PC-9 (cell line): ENCODE results near the gene TCP11. TPM values are rescaled to one million over a fixed set of nuclear protein-coding genes. Genes with fewer than 3 reads are reported as not detected.

Experiments used
- BruUV-seq: library from RNA; stranded (reverse); fragments of 400-500 nt; replicated peaks from 2 replicates; lab custom pipeline; 2021; lab: Mats Ljungman, UMichigan
- CTCF ChIA-PET: fragments of 300-600 bp; sonication (Branson Sonifier 250); formaldehyde crosslinking; loops from one replicate; lab custom pipeline; 2022; ENCODE audit warnings: antibody characterized with exemption; lab: Charles Lee
- POLR2A ChIA-PET: fragments of 300-600 bp; sonication (Branson Sonifier 250); formaldehyde crosslinking; loops from one replicate; lab custom pipeline; 2022; ENCODE audit warnings: antibody characterized with exemption; ENCODE audit not compliant: unreplicated experiment; lab: Charles Lee
- DNase-seq, 2 experiments: peaks; one replicate each; pipeline versions ENCODE4 v3.0.0 to v3.0.0-alpha.2; 2015 to 2022; ENCODE audit warnings: mixed read lengths in 1 of 2
- H2AFZ ChIP-seq: fragments of 200-600 bp; sonication (generic); 2 replicates; pipeline ENCODE4 v1.8.1; 2017; ENCODE audit warnings: antibody characterized with exemption
- H3F3A ChIP-seq: fragments of 200-600 bp; sonication (generic); 2 replicates; pipeline ENCODE4 v1.8.1; 2017; ENCODE audit warnings: antibody characterized with exemption, mild to moderate bottlenecking, low read depth; ENCODE audit not compliant: insufficient read depth
- H3K27ac ChIP-seq: fragments of 200-600 bp; sonication (generic); 2 replicates; pipeline ENCODE4 v1.6.1; 2016; ENCODE audit warnings: mixed run types
- H3K27me3 ChIP-seq: fragments of 200-600 bp; sonication (generic); 2 replicates; pipeline ENCODE4 v1.6.1; 2016; ENCODE audit warnings: low read depth, mixed run types; ENCODE audit not compliant: insufficient read depth
- H3K36me3 ChIP-seq: fragments of 200-600 bp; sonication (generic); 2 replicates; pipeline ENCODE4 v1.6.1; 2016; ENCODE audit warnings: low read depth, mixed run types
- H3K4me1 ChIP-seq: fragments of 200-600 bp; sonication (generic); replicated peaks from 2 replicates; pipeline ENCODE4 v1.6.1; 2016; ENCODE audit warnings: mixed run types; ENCODE audit not compliant: insufficient read depth
- H3K4me2 ChIP-seq: fragments of 200-600 bp; sonication (generic); 2 replicates; pipeline ENCODE4 v1.6.1; 2017; ENCODE audit warnings: mixed run types
- H3K4me3 ChIP-seq: fragments of 200-600 bp; sonication (generic); 2 replicates; pipeline ENCODE4 v1.6.1; 2016; ENCODE audit warnings: mixed run types
- H3K79me2 ChIP-seq: fragments of 200-600 bp; sonication (generic); 2 replicates; pipeline ENCODE4 v1.6.1; 2017; ENCODE audit warnings: low read depth, mixed run types
- H3K9me2 ChIP-seq: fragments of 200-600 bp; sonication (generic); 2 replicates; pipeline ENCODE4 v1.8.1; 2017; ENCODE audit warnings: mild to moderate bottlenecking; ENCODE audit not compliant: insufficient read depth
- H3K9me3 ChIP-seq: fragments of 200-600 bp; sonication (generic); 2 replicates; pipeline ENCODE4 v1.8.1; 2016; ENCODE audit warnings: low read depth; ENCODE audit not compliant: insufficient read depth
- H4K20me1 ChIP-seq: fragments of 200-600 bp; sonication (generic); 2 replicates; pipeline ENCODE4 v1.8.1; 2017; ENCODE audit not compliant: insufficient read depth
- EZH2 ChIP-seq: fragments of 200-600 bp; sonication (generic); IDR thresholded peaks from 2 replicates; pipeline ENCODE4 v1.8.0; 2017; ENCODE audit warnings: antibody characterized with exemption, low read depth
- intact Hi-C: fragments of 100-400 bp; cut with micrococcal nuclease; formaldehyde crosslinking; loops from one replicate; pipeline ENCODE4 v1.10.0; 2022; ENCODE audit not compliant: unreplicated experiment
- total RNA-seq: library from RNA; stranded (reverse); gene quantifications from 2 replicates; pipeline ENCODE4 v1.2.3, GENCODE V29; 2021
- TF ChIP-seq, protein P1 (sequence below): fragments of 200-600 bp; sonication (generic); conservative IDR thresholded peaks from 2 replicates; pipeline ENCODE4 v1.6.1; 2017; ENCODE audit warnings: mixed run types, antibody characterized with exemption, mild to moderate bottlenecking, moderate library complexity

Gene TCP11
- total RNA-seq, 1 experiment from 2014 or later: not detected

DNA sequence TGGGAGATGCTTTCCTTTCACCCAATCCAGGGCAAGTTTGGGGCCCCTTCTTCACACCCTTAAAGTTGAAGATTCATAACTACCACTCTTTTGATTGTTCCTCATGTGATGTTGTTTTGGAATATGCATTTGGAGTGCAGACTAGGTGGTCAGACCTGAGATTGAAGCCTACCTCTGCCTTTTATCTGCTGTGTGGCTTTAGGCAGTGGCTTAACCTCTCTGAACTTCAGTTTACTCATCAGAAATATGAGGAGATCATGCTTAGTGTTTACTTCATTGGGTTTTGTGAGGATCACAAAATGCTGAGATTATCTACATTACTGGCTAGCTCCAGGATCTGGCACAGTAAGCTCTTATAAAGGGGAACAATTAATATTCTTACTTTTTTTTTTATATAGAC is 26.4 kb upstream of the TCP11 start:
- Histone ChIP-seq H3K27me3 (no peaks in the 10 kb centered on the region), H4K20me1 (no peaks in the 10 kb centered on the region), H3K4me1 (peaks cover 35% of the 10 kb centered on the region), H3K4me3 (no peak overlapping the region), H2AFZ (no peak overlapping the region), H3K9me3 (no peaks in the 10 kb centered on the region), H3K9me2 (no peaks in the 10 kb centered on the region), H3K79me2 (no peaks in the 10 kb centered on the region), H3K36me3 (no peaks in the 10 kb centered on the region), H3K27ac (no peak overlapping the region), H3K4me2 (no peak overlapping the region), H3F3A (peaks cover 19% of the 10 kb centered on the region)
- no TSS peak for BruUV-seq
- ChIA-PET POLR2A (no interaction called here), CTCF (no interaction called here)
- no peak for DNase-seq
- TF ChIP-seq, protein P1, sequence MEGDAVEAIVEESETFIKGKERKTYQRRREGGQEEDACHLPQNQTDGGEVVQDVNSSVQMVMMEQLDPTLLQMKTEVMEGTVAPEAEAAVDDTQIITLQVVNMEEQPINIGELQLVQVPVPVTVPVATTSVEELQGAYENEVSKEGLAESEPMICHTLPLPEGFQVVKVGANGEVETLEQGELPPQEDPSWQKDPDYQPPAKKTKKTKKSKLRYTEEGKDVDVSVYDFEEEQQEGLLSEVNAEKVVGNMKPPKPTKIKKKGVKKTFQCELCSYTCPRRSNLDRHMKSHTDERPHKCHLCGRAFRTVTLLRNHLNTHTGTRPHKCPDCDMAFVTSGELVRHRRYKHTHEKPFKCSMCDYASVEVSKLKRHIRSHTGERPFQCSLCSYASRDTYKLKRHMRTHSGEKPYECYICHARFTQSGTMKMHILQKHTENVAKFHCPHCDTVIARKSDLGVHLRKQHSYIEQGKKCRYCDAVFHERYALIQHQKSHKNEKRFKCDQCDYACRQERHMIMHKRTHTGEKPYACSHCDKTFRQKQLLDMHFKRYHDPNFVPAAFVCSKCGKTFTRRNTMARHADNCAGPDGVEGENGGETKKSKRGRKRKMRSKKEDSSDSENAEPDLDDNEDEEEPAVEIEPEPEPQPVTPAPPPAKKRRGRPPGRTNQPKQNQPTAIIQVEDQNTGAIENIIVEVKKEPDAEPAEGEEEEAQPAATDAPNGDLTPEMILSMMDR: no peak
- TF ChIP-seq EZH2: no peak
- intact Hi-C loops: no loop called here

DNA sequence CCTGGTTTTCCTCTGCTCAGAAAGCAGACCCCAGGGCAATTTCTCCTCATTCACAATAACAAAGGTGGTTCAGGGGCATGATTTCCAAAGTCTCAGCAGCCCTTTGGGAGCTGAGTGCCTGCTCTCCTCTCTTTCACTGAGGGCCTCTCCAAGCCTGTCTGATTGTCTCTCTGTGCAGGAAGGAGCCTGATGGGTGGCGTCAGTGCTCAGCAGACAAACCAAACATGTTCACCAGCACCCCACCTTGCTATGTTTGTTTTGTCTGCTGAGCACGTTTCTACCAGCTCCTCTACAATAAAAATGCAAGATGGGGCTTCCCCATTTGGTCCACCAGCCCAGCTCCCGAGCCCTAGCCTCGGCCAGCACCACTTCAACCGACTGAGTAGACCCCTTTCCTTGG is 25.4 kb upstream of the TCP11 start:
- Histone ChIP-seq H3K4me3 (no peak overlapping the region), H3F3A (peaks cover 18% of the 10 kb centered on the region), H3K27me3 (no peaks in the 10 kb centered on the region), H3K4me2 (peak overlapping the region; percentile 66), H3K27ac (peak overlapping the region; percentile 84), H3K9me3 (no peaks in the 10 kb centered on the region), H4K20me1 (no peaks in the 10 kb centered on the region), H3K79me2 (no peaks in the 10 kb centered on the region), H3K4me1 (peaks cover 28% of the 10 kb centered on the region), H3K36me3 (no peaks in the 10 kb centered on the region), H3K9me2 (no peaks in the 10 kb centered on the region), H2AFZ (no peak overlapping the region)
- no TSS peak for BruUV-seq
- intact Hi-C loops: no loop called here
- TF ChIP-seq, protein P1: no peak
- TF ChIP-seq EZH2: no peak
- ChIA-PET POLR2A (interaction anchor here (0.5 kb wide), 1 partner anchor 113 kb away, joined by 28 read pairs; no protein-coding TSS in a partner anchor), CTCF (no interaction called here)
- no peak for DNase-seq

DNA sequence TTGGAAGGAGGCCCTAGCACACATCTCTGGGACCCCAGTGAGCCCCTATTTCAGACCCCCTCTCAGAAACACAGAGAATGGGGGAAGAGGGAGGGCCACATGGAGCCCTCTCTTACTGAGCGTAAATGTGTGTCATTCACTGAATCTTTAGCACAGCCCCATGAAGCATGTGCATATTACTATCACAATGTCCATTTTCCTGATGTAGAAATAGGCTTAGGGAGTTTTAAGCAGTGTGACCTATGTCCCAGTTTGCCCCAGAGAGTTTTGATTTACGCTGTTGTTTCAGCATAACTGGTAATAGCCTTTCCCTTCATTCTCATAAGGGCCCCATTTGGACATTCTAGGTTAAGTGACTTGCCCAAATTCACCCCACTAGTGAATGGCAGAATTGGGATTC is 25.0 kb upstream of the TCP11 start:
- no peaks in the 10 kb centered on the region for H3K36me3 ChIP-seq
- CTCF ChIA-PET: no interaction called here
- H3K9me2 ChIP-seq: no peaks in the 10 kb centered on the region
- H3K4me1 ChIP-seq: peaks cover 28% of the 10 kb centered on the region
- no peak overlapping the region for H3K4me3 ChIP-seq
- H3K27me3 ChIP-seq: no peaks in the 10 kb centered on the region
- POLR2A ChIA-PET: interaction anchor here (0.5 to 0.8 kb wide), 2 partner anchors 113 to 193 kb away, joined by 9 to 28 read pairs; no protein-coding TSS in a partner anchor
- H3K27ac ChIP-seq: peak overlapping the region; percentile 84
- no peaks in the 10 kb centered on the region for H4K20me1 ChIP-seq
- no peak overlapping the region for H2AFZ ChIP-seq
- peak overlapping the region; percentile 66 for H3K4me2 ChIP-seq
- H3F3A ChIP-seq: peaks cover 18% of the 10 kb centered on the region
- intact Hi-C loops: no loop called here
- H3K79me2 ChIP-seq: no peaks in the 10 kb centered on the region
- TF ChIP-seq EZH2: no peak
- TF ChIP-seq, protein P1: no peak
- DNase-seq: peak in 1 of 2 experiments; percentile 42
- no peaks in the 10 kb centered on the region for H3K9me3 ChIP-seq
- no TSS peak for BruUV-seq
